WTC11 (cell line): ENCODE data around the gene PCSK5. TPM values are rescaled to one million over a fixed set of nuclear protein-coding genes. Genes with fewer than 3 reads are reported as not detected.

Experiments
- ATAC-seq: fragments of 200-7000 bp; cut with Tn5 transposase; 2 replicates; pipeline ENCODE4 v1.10.0; 2021; ENCODE audit warnings: mild to moderate bottlenecking, moderate library complexity
- CTCF ChIA-PET: fragments of 300-600 bp; sonication (Branson Sonifier 250); formaldehyde crosslinking; loops from one replicate; lab custom pipeline; 2021; ENCODE audit warnings: antibody characterized with exemption; lab: Charles Lee
- POLR2A ChIA-PET: fragments of 350-600 bp; sonication (Branson Sonifier 250); formaldehyde crosslinking; loops from one replicate; lab custom pipeline; 2021; ENCODE audit warnings: antibody characterized with exemption; lab: Charles Lee
- DNase-seq: peaks from one replicate; pipeline ENCODE4 v3.0.0; 2021; ENCODE audit warnings: low spot score
- H3K27ac Mint-ChIP-seq: 2 replicates; pipeline ENCODE4 v1.8.0; 2021; ENCODE audit warnings: mixed read lengths
- H3K27me3 Mint-ChIP-seq: 2 replicates; pipeline ENCODE4 v1.8.0; 2021; ENCODE audit warnings: low read depth, mild to moderate bottlenecking, moderate library complexity, mixed read lengths
- H3K36me3 Mint-ChIP-seq: 2 replicates; pipeline ENCODE4 v1.8.0; 2021; ENCODE audit warnings: mixed read lengths
- H3K4me1 Mint-ChIP-seq: 2 replicates; pipeline ENCODE4 v1.8.0; 2022; ENCODE audit warnings: mixed read lengths
- H3K4me3 Mint-ChIP-seq: 2 replicates; pipeline ENCODE4 v1.8.0; 2021; ENCODE audit warnings: mild to moderate bottlenecking, moderate library complexity, mixed read lengths
- H3K9me3 Mint-ChIP-seq: 2 replicates; pipeline ENCODE4 v1.8.0; 2021; ENCODE audit warnings: mixed read lengths
- AR ChIP-seq: fragments of 250-450 bp; sonication (Bioruptor Pico); IDR thresholded peaks from 2 replicates; pipeline ENCODE4 v1.9.0; 2021; ENCODE audit warnings: mild to moderate bottlenecking
- ATF3 ChIP-seq: sonication (generic); formaldehyde crosslinking; conservative IDR thresholded peaks from 2 replicates; pipeline ENCODE4 v1.8.1; 2022; ENCODE audit warnings: mild to moderate bottlenecking, missing genetic modification reagents
- CDX4 ChIP-seq: fragments of 250-450 bp; sonication (Bioruptor Pico); IDR thresholded peaks from 2 replicates; pipeline ENCODE4 v1.9.0; 2021; ENCODE audit warnings: moderate library complexity, mild to moderate bottlenecking, inconsistent platforms, borderline replicate concordance
- E2F1 ChIP-seq: sonication (generic); formaldehyde crosslinking; IDR thresholded peaks from 2 replicates; pipeline ENCODE4 v1.8.0; 2022; ENCODE audit warnings: mild to moderate bottlenecking, missing genetic modification reagents
- ETV6 ChIP-seq: sonication (generic); formaldehyde crosslinking; IDR thresholded peaks from 2 replicates; pipeline ENCODE4 v1.8.1; 2022; ENCODE audit warnings: mild to moderate bottlenecking, missing genetic modification reagents
- MAX ChIP-seq: sonication (generic); formaldehyde crosslinking; IDR thresholded peaks from 2 replicates; pipeline ENCODE4 v1.8.0; 2022; ENCODE audit warnings: mild to moderate bottlenecking, missing genetic modification reagents
- MXD4 ChIP-seq: fragments of 250-450 bp; sonication (Bioruptor Pico); IDR thresholded peaks from 2 replicates; pipeline ENCODE4 v1.8.0; 2021; ENCODE audit warnings: mild to moderate bottlenecking, moderate library complexity, borderline replicate concordance
- MYBL2 ChIP-seq: sonication (generic); formaldehyde crosslinking; IDR thresholded peaks from 2 replicates; pipeline ENCODE4 v1.8.1; 2023; ENCODE audit warnings: mild to moderate bottlenecking, moderate library complexity, missing genetic modification reagents
- NFE2L1 ChIP-seq: sonication (generic); formaldehyde crosslinking; IDR thresholded peaks from 2 replicates; pipeline ENCODE4 v1.8.1; 2023; ENCODE audit warnings: missing genetic modification reagents
- NFYB ChIP-seq: sonication (generic); formaldehyde crosslinking; conservative IDR thresholded peaks from 2 replicates; pipeline ENCODE4 v1.8.0; 2022; ENCODE audit warnings: low read depth, missing genetic modification reagents
- NR2C2 ChIP-seq: sonication (generic); formaldehyde crosslinking; IDR thresholded peaks from 2 replicates; pipeline ENCODE4 v1.8.0; 2022; ENCODE audit warnings: mild to moderate bottlenecking, missing genetic modification reagents
- NR3C1 ChIP-seq: sonication (generic); formaldehyde crosslinking; conservative IDR thresholded peaks from 2 replicates; pipeline ENCODE4 v1.8.1; 2023; ENCODE audit warnings: low read depth, mild to moderate bottlenecking, missing genetic modification reagents
- SMAD3 ChIP-seq: sonication (generic); formaldehyde crosslinking; IDR thresholded peaks from 2 replicates; pipeline ENCODE4 v1.8.0; 2022; ENCODE audit warnings: missing genetic modification reagents, mild to moderate bottlenecking, borderline replicate concordance
- SMAD4 ChIP-seq: sonication (generic); formaldehyde crosslinking; IDR thresholded peaks from 2 replicates; pipeline ENCODE4 v1.8.0; 2022; ENCODE audit warnings: mild to moderate bottlenecking, missing genetic modification reagents
- STAT6 ChIP-seq: sonication (generic); formaldehyde crosslinking; conservative IDR thresholded peaks from 2 replicates; pipeline ENCODE4 v1.8.1; 2023; ENCODE audit warnings: mild to moderate bottlenecking, low read depth, missing genetic modification reagents, moderate library complexity
- TCF7 ChIP-seq: sonication (generic); formaldehyde crosslinking; IDR thresholded peaks from 2 replicates; pipeline ENCODE4 v1.8.0; 2022; ENCODE audit warnings: mild to moderate bottlenecking, low read depth, missing genetic modification reagents, moderate library complexity
- USF2 ChIP-seq: sonication (generic); formaldehyde crosslinking; IDR thresholded peaks from 2 replicates; pipeline ENCODE4 v1.8.1; 2023; ENCODE audit warnings: mild to moderate bottlenecking, missing genetic modification reagents, moderate library complexity
- ZMAT4 ChIP-seq: fragments of 250-450 bp; sonication (Bioruptor Pico); IDR thresholded peaks from 2 replicates; pipeline ENCODE4 v1.9.0; 2021; ENCODE audit warnings: mild to moderate bottlenecking
- ZNF263 ChIP-seq: sonication (generic); formaldehyde crosslinking; IDR thresholded peaks from 2 replicates; pipeline ENCODE4 v1.8.1; 2022; ENCODE audit warnings: low read depth, mild to moderate bottlenecking, moderate library complexity, missing genetic modification reagents
- ZNF671 ChIP-seq: fragments of 250-450 bp; sonication (Bioruptor Pico); IDR thresholded peaks from 2 replicates; pipeline ENCODE4 v1.8.0; 2021; ENCODE audit warnings: mild to moderate bottlenecking
- total RNA-seq: library from RNA; stranded (reverse); gene quantifications from 3 replicates; pipeline ENCODE4 v1.2.3, GENCODE V29; 2021

The PCSK5 gene
- total RNA-seq, 1 experiment from 2014 or later: 30.6 TPM

- no peak for TF ChIP-seq CDX4 (CRISPR knock-in tag)
These were observed 27.7 kb downstream of the PCSK5 start (continued) for GRCh38 chr9:75918154-75918553.

- H3K4me1 Mint-ChIP-seq: peaks cover 18% of the 10 kb centered on the region
- peaks cover 10% of the 10 kb centered on the region for H3K36me3 Mint-ChIP-seq
- no peak overlapping the region for H3K27ac Mint-ChIP-seq
- H3K9me3 Mint-ChIP-seq: peaks cover 11% of the 10 kb centered on the region
- H3K27me3 Mint-ChIP-seq: no peaks in the 10 kb centered on the region
- CTCF ChIA-PET: no interaction called here
- no peak for ATAC-seq
- TF ChIP-seq NR2C2: no peak
- TF ChIP-seq MYBL2 (CRISPR knock-in tag): no peak
- no peak for TF ChIP-seq SMAD4 (CRISPR knock-in tag)
- no peak for TF ChIP-seq NFE2L1 (CRISPR knock-in tag)
- no peak for TF ChIP-seq TCF7
- no peak for TF ChIP-seq ETV6
- no peak for TF ChIP-seq NFYB (CRISPR knock-in tag)
- no peak for TF ChIP-seq AR (CRISPR knock-in tag)
- TF ChIP-seq USF2 (CRISPR knock-in tag): no peak
- no peak for TF ChIP-seq ATF3 (CRISPR knock-in tag)
- TF ChIP-seq ZNF671 (CRISPR knock-in tag): no peak
- TF ChIP-seq ZNF263 (CRISPR knock-in tag): no peak
- no peak for TF ChIP-seq SMAD3 (CRISPR knock-in tag)
- TF ChIP-seq NR3C1 (CRISPR knock-in tag): no peak
- TF ChIP-seq MAX (CRISPR knock-in tag): no peak
- no peak for TF ChIP-seq MXD4 (CRISPR knock-in tag)
- no peak for TF ChIP-seq ZMAT4
- no peak for TF ChIP-seq E2F1 (CRISPR knock-in tag)
- no peak for TF ChIP-seq STAT6 (CRISPR knock-in tag)
- no peak for DNase-seq
- POLR2A ChIA-PET: no interaction called here
- H3K4me3 Mint-ChIP-seq: no peak overlapping the region
These were observed 28.4 kb downstream of the PCSK5 start for GRCh38 chr9:75918909-75919308.
